ENCODE measurements around the gene CCDC197. TPM values are rescaled to one million over a fixed set of nuclear protein-coding genes. Genes with fewer than 3 reads are reported as not detected.

CCDC197 gene
- total and polyA plus RNA-seq, 2 of the 4 experiments (the other 2 are of a cell fraction), result not detected

DNA sequence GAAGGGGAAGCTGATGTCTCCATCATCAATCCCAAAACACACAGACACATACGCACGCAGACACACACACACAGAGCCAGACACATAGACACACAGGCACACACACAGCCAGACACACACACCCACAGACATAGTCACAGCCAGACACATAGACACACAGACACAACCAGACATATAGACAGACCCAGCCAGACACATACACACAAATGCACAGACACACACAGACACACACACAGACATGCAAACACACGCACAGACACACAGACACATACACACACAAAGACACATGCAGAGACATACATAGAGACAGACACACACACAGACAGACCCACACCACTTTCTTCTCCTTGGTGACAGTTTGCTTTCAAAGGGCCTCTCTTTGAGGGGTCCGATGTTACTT, 6.3 kb downstream of the CCDC197 start:
- Histone ChIP-seq H3K14ac (replicated peaks; ENCODE audit: low read depth, low read length) (no peak overlapping the region), H2AK5ac (ENCODE audit: low read depth, low read length) (no peak overlapping the region), H3K4ac (ENCODE audit: low read depth, low read length) (no peak overlapping the region), H2AFZ (replicated peaks; ENCODE audit: low read length, poor library complexity) (no peak overlapping the region), H3K18ac (ENCODE audit: low read depth, low read length) (no peak overlapping the region), H3K4me3 (ENCODE audit: insufficient read depth, low read depth, low read length) (no peak overlapping the region), H3K4me2 (ENCODE audit: low read depth, low read length) (no peak overlapping the region), H2BK20ac (ENCODE audit: low read depth, low read length) (no peak overlapping the region), H4K20me1 (ENCODE audit: insufficient read depth, low read length) (no peaks in the 10 kb centered on the region), H3K9me1 (ENCODE audit: insufficient read depth, low read length) (no peaks in the 10 kb centered on the region), H4K91ac (ENCODE audit: insufficient read depth, low read depth, low read length) (no peak overlapping the region), H4K5ac (ENCODE audit: low read depth, low read length) (no peak overlapping the region), H3K27ac (ENCODE audit: insufficient read depth, low read length) (no peak overlapping the region), H2BK5ac (ENCODE audit: low read depth, low read length, poor library complexity, severe bottlenecking) (no peak overlapping the region), H3K4me1 (ENCODE audit: control insufficient read depth, insufficient read depth, low read length) (no peaks in the 10 kb centered on the region), H3K23ac (ENCODE audit: low read depth, low read length) (no peak overlapping the region), H3K27me3 (ENCODE audit: control insufficient read depth, insufficient read depth, low read length) (peaks cover 30% of the 10 kb centered on the region), H4K8ac (ENCODE audit: low read depth in 2 of 2, low read length in 2 of 2) (no peak overlapping the region), H3K9me3 (ENCODE audit: control insufficient read depth, insufficient read depth, low read length) (no peaks in the 10 kb centered on the region), H3K9ac (ENCODE audit: low read depth, low read length) (no peak overlapping the region), H3K36me3 (ENCODE audit: control insufficient read depth, insufficient read depth, low read length) (no peaks in the 10 kb centered on the region), H2BK120ac (ENCODE audit: low read depth, low read length) (no peak overlapping the region), H2BK15ac (ENCODE audit: low read depth, low read length) (no peak overlapping the region), H3K79me1 (ENCODE audit: low read depth in 1 of 2, low read length in 2 of 2) (no peaks in the 10 kb centered on the region), H2AK9ac (replicated peaks; ENCODE audit: low read depth, low read length, poor library complexity) (no peak overlapping the region), H3K56ac (ENCODE audit: extremely low read depth, insufficient read depth, low read length) (no peak overlapping the region)
- 60% methylated on average over 3 of the region's 4 CpGs; no CpG with 5 or more reads in 1 of the 2 experiments for WGBS, 2 experiments (ENCODE audit: extremely low coverage in 2 of 2, insufficient read length in 1 of 2)
- CTCF ChIA-PET, result interaction anchor here (2.4 kb wide), 1 partner anchor 64 kb away, joined by 16 read pairs; no protein-coding TSS in a partner anchor
- dilution Hi-C loops (cut with HindIII; ENCODE audit: low sequenced_read_pairs, unreplicated experiment) (no loop called here), intact Hi-C loops (cut with micrococcal nuclease) (loop anchor here (5.0 kb wide), 1 partner anchor 46 kb away; no protein-coding TSS in a partner anchor), in situ Hi-C loops (cut with MboI; ENCODE audit: low sequenced_read_pairs) (loop anchor here (5.0 kb wide), 1 partner anchor 61 kb away; no protein-coding TSS in a partner anchor)
- BruUV-seq (replicated peaks), result no TSS peak
- TF ChIP-seq RAD21 (IDR thresholded peaks at IDR 0.05; ENCODE audit: low read length), result no peak
- TF ChIP-seq CEBPB (IDR thresholded peaks at IDR 0.05; ENCODE audit: low read depth, low read length), result no peak
- TF ChIP-seq MXI1 (IDR thresholded peaks at IDR 0.05; ENCODE audit: borderline replicate concordance, low read depth, low read length), result no peak
- TF ChIP-seq SMC3 (IDR thresholded peaks at IDR 0.05; ENCODE audit: low read depth, low read length), result no peak
- no peak for TF ChIP-seq RCOR1 (IDR thresholded peaks at IDR 0.05; ENCODE audit: insufficient replicate concordance, low read length)
- TF ChIP-seq BHLHE40 (IDR thresholded peaks at IDR 0.05; ENCODE audit: low read depth, low read length), result no peak
- TF ChIP-seq FOS (IDR thresholded peaks at IDR 0.05; ENCODE audit: low read depth, low read length), result no peak
- TF ChIP-seq, protein P1, sequence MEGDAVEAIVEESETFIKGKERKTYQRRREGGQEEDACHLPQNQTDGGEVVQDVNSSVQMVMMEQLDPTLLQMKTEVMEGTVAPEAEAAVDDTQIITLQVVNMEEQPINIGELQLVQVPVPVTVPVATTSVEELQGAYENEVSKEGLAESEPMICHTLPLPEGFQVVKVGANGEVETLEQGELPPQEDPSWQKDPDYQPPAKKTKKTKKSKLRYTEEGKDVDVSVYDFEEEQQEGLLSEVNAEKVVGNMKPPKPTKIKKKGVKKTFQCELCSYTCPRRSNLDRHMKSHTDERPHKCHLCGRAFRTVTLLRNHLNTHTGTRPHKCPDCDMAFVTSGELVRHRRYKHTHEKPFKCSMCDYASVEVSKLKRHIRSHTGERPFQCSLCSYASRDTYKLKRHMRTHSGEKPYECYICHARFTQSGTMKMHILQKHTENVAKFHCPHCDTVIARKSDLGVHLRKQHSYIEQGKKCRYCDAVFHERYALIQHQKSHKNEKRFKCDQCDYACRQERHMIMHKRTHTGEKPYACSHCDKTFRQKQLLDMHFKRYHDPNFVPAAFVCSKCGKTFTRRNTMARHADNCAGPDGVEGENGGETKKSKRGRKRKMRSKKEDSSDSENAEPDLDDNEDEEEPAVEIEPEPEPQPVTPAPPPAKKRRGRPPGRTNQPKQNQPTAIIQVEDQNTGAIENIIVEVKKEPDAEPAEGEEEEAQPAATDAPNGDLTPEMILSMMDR (conservative IDR thresholded peaks at IDR 0.05; ENCODE audit: low read depth, low read length), result no peak
- TF ChIP-seq NFE2L2 (IDR thresholded peaks at IDR 0.05; ENCODE audit: low read depth, low read length), result no peak
- TF ChIP-seq CHD1 (IDR thresholded peaks at IDR 0.05; ENCODE audit: low read depth, low read length), result no peak
- TF ChIP-seq, protein P2, sequence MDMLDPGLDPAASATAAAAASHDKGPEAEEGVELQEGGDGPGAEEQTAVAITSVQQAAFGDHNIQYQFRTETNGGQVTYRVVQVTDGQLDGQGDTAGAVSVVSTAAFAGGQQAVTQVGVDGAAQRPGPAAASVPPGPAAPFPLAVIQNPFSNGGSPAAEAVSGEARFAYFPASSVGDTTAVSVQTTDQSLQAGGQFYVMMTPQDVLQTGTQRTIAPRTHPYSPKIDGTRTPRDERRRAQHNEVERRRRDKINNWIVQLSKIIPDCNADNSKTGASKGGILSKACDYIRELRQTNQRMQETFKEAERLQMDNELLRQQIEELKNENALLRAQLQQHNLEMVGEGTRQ (IDR thresholded peaks at IDR 0.05; ENCODE audit: low read depth, low read length), result no peak
- TF ChIP-seq MAFK (IDR thresholded peaks at IDR 0.05; ENCODE audit: low read depth, low read length), result no peak
- no peak for TF ChIP-seq MAZ (IDR thresholded peaks at IDR 0.05; ENCODE audit: borderline replicate concordance, low read depth, low read length)
- no peak for TF ChIP-seq RFX5 (IDR thresholded peaks at IDR 0.05; ENCODE audit: low read depth, low read length)
- TF ChIP-seq, protein P3, sequence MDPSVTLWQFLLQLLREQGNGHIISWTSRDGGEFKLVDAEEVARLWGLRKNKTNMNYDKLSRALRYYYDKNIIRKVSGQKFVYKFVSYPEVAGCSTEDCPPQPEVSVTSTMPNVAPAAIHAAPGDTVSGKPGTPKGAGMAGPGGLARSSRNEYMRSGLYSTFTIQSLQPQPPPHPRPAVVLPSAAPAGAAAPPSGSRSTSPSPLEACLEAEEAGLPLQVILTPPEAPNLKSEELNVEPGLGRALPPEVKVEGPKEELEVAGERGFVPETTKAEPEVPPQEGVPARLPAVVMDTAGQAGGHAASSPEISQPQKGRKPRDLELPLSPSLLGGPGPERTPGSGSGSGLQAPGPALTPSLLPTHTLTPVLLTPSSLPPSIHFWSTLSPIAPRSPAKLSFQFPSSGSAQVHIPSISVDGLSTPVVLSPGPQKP (IDR thresholded peaks at IDR 0.05; ENCODE audit: borderline replicate concordance, low read depth, low read length), result no peak
- TF ChIP-seq POLR2A (IDR thresholded peaks at IDR 0.05; ENCODE audit: low read depth, low read length), result no peak
- ATAC-seq (ENCODE audit: low read depth), result no peak
- no peak for DNase-seq
- POLR2A ChIA-PET (ENCODE audit: unreplicated experiment), result no interaction called here

Data from IMR-90 (cell line).